Measurements from ENCODE around the gene DLAT. TPM values are rescaled to one million over a fixed set of nuclear protein-coding genes. Genes with fewer than 3 reads are reported as not detected.

The DLAT gene
- total RNA-seq, 1 experiment from 2014 or later = 75.9 TPM

DNA sequence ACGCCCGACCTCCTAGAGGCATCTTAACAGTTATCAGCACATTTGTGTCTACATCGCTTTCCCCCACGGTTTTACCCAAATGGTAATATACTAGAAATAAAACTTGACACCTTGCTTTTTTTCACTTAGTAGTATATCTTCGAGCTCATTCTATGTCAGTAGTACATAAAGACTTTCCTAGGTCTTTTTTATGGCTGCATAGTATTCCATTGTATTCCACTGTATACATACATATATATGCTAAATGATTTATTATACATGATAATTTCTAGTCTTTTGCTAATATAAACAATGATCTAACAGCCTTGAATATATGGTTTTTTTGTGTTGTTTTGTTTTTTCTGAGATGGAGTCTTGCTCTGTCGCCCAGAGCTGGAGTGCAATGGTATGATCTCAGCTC lies 34.8 kb upstream of the DLAT start:
- CTCF ChIA-PET = no interaction called here
- Histone ChIP-seq H3K27ac (ENCODE audit: low read length) (no peak overlapping the region), H3K4me1 (ENCODE audit: control insufficient read depth, insufficient read depth, low read length) (no peaks in the 10 kb centered on the region), H3K36me3 (ENCODE audit: control insufficient read depth, insufficient read depth, low read length) (no peaks in the 10 kb centered on the region), H3K9me3 (ENCODE audit: control insufficient read depth, insufficient read depth, low read depth, low read length) (no peaks in the 10 kb centered on the region), H3K4me3 (ENCODE audit: low read depth in 2 of 2, low read length in 2 of 2) (no peak overlapping the region), H3K27me3 (ENCODE audit: control insufficient read depth, insufficient read depth, low read length) (no peaks in the 10 kb centered on the region)
- ATAC-seq (no peak), DNase-seq (ENCODE audit: low read depth, low spot score) (no peak)
- TF ChIP-seq POLR2AphosphoS5 (IDR thresholded peaks at IDR 0.05; ENCODE audit: low read depth, low read length) (no peak), TCF7L2 (IDR thresholded peaks at IDR 0.05; ENCODE audit: low read depth, low read length) (no peak), SIN3A (IDR thresholded peaks at IDR 0.05; ENCODE audit: borderline replicate concordance, insufficient read depth, low read depth, low read length) (no peak)
- TF ChIP-seq, protein P1, sequence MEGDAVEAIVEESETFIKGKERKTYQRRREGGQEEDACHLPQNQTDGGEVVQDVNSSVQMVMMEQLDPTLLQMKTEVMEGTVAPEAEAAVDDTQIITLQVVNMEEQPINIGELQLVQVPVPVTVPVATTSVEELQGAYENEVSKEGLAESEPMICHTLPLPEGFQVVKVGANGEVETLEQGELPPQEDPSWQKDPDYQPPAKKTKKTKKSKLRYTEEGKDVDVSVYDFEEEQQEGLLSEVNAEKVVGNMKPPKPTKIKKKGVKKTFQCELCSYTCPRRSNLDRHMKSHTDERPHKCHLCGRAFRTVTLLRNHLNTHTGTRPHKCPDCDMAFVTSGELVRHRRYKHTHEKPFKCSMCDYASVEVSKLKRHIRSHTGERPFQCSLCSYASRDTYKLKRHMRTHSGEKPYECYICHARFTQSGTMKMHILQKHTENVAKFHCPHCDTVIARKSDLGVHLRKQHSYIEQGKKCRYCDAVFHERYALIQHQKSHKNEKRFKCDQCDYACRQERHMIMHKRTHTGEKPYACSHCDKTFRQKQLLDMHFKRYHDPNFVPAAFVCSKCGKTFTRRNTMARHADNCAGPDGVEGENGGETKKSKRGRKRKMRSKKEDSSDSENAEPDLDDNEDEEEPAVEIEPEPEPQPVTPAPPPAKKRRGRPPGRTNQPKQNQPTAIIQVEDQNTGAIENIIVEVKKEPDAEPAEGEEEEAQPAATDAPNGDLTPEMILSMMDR (IDR thresholded peaks at IDR 0.05) = no peak
- TF ChIP-seq, protein P2, sequence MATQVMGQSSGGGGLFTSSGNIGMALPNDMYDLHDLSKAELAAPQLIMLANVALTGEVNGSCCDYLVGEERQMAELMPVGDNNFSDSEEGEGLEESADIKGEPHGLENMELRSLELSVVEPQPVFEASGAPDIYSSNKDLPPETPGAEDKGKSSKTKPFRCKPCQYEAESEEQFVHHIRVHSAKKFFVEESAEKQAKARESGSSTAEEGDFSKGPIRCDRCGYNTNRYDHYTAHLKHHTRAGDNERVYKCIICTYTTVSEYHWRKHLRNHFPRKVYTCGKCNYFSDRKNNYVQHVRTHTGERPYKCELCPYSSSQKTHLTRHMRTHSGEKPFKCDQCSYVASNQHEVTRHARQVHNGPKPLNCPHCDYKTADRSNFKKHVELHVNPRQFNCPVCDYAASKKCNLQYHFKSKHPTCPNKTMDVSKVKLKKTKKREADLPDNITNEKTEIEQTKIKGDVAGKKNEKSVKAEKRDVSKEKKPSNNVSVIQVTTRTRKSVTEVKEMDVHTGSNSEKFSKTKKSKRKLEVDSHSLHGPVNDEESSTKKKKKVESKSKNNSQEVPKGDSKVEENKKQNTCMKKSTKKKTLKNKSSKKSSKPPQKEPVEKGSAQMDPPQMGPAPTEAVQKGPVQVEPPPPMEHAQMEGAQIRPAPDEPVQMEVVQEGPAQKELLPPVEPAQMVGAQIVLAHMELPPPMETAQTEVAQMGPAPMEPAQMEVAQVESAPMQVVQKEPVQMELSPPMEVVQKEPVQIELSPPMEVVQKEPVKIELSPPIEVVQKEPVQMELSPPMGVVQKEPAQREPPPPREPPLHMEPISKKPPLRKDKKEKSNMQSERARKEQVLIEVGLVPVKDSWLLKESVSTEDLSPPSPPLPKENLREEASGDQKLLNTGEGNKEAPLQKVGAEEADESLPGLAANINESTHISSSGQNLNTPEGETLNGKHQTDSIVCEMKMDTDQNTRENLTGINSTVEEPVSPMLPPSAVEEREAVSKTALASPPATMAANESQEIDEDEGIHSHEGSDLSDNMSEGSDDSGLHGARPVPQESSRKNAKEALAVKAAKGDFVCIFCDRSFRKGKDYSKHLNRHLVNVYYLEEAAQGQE (IDR thresholded peaks at IDR 0.05; ENCODE audit: insufficient read depth in 1 of 2, low read depth in 2 of 2, low read length in 1 of 2) = no peak
- BruUV-seq (replicated peaks) = no TSS peak
- in situ Hi-C loops (cut with HindIII; ENCODE audit: low pct_unique_long_range_greater_than_20kb, low sequenced_read_pairs) = no loop called here
- POLR2A ChIA-PET = no interaction called here
- intact Hi-C loops (cut with micrococcal nuclease; ENCODE audit: unreplicated experiment) = no loop called here

DNA sequence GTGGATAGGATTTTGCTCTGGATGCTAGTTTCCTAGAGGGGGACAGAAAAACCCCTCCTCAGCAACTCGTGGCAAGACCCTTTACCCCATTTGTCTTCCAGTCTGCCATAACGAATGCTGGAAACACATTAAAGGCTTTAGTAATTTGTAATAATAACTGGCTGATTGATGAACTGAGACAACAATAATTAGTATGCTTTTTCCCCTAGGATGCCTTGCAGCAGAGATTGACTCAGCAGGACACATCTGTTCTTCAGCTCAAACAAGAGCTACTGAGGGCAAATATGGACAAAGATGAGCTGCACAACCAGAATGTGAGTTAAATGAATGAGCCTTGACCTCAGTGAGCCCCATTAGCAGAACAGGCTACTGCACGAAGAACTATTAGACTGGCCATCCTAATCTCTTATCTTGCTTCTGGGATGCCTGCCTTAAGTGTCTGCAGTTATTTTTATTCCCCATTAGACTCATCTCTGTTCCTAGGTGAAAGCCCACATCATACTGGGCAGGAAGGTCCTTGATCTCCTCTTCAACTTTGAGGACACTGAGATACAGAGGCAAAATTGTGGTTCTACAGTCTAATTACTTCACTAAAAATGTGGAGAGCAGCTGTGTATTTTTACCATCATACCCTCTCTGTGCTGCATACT lies 32.9 kb upstream of the DLAT start:
- no peaks in the 10 kb centered on the region for H3K36me3 ChIP-seq (ENCODE audit: control insufficient read depth, insufficient read depth, low read length)
- POLR2A ChIA-PET = no interaction called here
- DNase-seq (ENCODE audit: low read depth, low spot score) = no peak
- TF ChIP-seq, protein P2 (IDR thresholded peaks at IDR 0.05; ENCODE audit: insufficient read depth in 1 of 2, low read depth in 2 of 2, low read length in 1 of 2) = no peak
- TF ChIP-seq SIN3A (IDR thresholded peaks at IDR 0.05; ENCODE audit: borderline replicate concordance, insufficient read depth, low read depth, low read length) (no peak), POLR2AphosphoS5 (IDR thresholded peaks at IDR 0.05; ENCODE audit: low read depth, low read length) (no peak), TCF7L2 (IDR thresholded peaks at IDR 0.05; ENCODE audit: low read depth, low read length) (no peak)
- TF ChIP-seq, protein P1 (IDR thresholded peaks at IDR 0.05) = no peak
- H3K27ac ChIP-seq (ENCODE audit: low read length) = no peak overlapping the region
- CTCF ChIA-PET = no interaction called here
- no peaks in the 10 kb centered on the region for H3K9me3 ChIP-seq (ENCODE audit: control insufficient read depth, insufficient read depth, low read depth, low read length)
- H3K27me3 ChIP-seq (ENCODE audit: control insufficient read depth, insufficient read depth, low read length) = no peaks in the 10 kb centered on the region
- H3K4me1 ChIP-seq (ENCODE audit: control insufficient read depth, insufficient read depth, low read length) = no peaks in the 10 kb centered on the region
- in situ Hi-C loops (cut with HindIII; ENCODE audit: low pct_unique_long_range_greater_than_20kb, low sequenced_read_pairs) = no loop called here
- no TSS peak for BruUV-seq (replicated peaks)
- no peak for ATAC-seq
- intact Hi-C loops (cut with micrococcal nuclease; ENCODE audit: unreplicated experiment) = no loop called here
- no peak overlapping the region for H3K4me3 ChIP-seq (ENCODE audit: low read depth in 2 of 2, low read length in 2 of 2)
